Measurements from ENCODE around the gene SSR2. TPM values are rescaled to one million over a fixed set of nuclear protein-coding genes. Genes with fewer than 3 reads are reported as not detected.

SSR2 gene
- total and polyA plus RNA-seq, 2 donors, result 251 to 262 TPM

GRCh38 chr1:156063997-156064285, 43.2 kb upstream of the SSR2 start:
- WGBS, result 93% methylated on average over 2 of the region's 2 CpGs
- Histone ChIP-seq H3K9me3 (ENCODE audit: control insufficient read depth in 2 of 2, insufficient read depth in 1 of 2, low read length in 1 of 2) (no peaks in the 10 kb centered on the region), H3K27ac (ENCODE audit: low read depth in 1 of 2, low read length in 1 of 2) (no peak overlapping the region), H3K4me1 (ENCODE audit: control insufficient read depth in 2 of 2, insufficient read depth in 2 of 2, low read length in 2 of 2) (peaks cover 0 to 25% of the 10 kb centered on the region in 2 donors), H3K36me3 (ENCODE audit: control insufficient read depth in 2 of 2, insufficient read depth in 2 of 2, low read length in 1 of 2) (no peaks in the 10 kb centered on the region), H3K27me3 (ENCODE audit: control insufficient read depth in 2 of 2, insufficient read depth in 1 of 2, low read length in 1 of 2) (no peaks in the 10 kb centered on the region), H3K4me3 (ENCODE audit: low read length in 2 of 2) (no peak overlapping the region)
- DNase-seq (ENCODE audit: low read depth in 6 of 9, low spot score in 9 of 9), result no peak

- Histone ChIP-seq H3K36me3 (ENCODE audit: control insufficient read depth in 2 of 2, insufficient read depth in 2 of 2, low read length in 1 of 2) (peaks cover 4 to 13% of the 10 kb centered on the region in 2 donors), H3K27ac (ENCODE audit: low read depth in 1 of 2, low read length in 1 of 2) (no peak overlapping the region), H3K27me3 (ENCODE audit: control insufficient read depth in 2 of 2, insufficient read depth in 1 of 2, low read length in 1 of 2) (no peaks in the 10 kb centered on the region), H3K9me3 (ENCODE audit: control insufficient read depth in 2 of 2, insufficient read depth in 1 of 2, low read length in 1 of 2) (no peaks in the 10 kb centered on the region), H3K4me1 (ENCODE audit: control insufficient read depth in 2 of 2, insufficient read depth in 2 of 2, low read length in 2 of 2) (peaks cover 0 to 25% of the 10 kb centered on the region in 2 donors), H3K4me3 (ENCODE audit: low read length in 2 of 2) (no peak overlapping the region)
- 98% methylated on average over 3 of the region's 3 CpGs for WGBS
- DNase-seq (ENCODE audit: low read depth in 6 of 9, low spot score in 9 of 9), result no peak
Measured at GRCh38 chr1:156062189-156062588, 41.4 kb upstream of the SSR2 start.

GRCh38 chr1:156060937-156061636, 40.3 kb upstream of the SSR2 start, which contains the start of gene RAB25:
TSS of gene RAB25 (plus strand) at chr1:156061160. CDS start at chr1:156061401, 241 bp downstream.
- H3K4me3 ChIP-seq (ENCODE audit: low read length in 2 of 2), result no peak within 1 kb of the TSS
- peaks cover 7 to 13% of the 10 kb centered on the region in 2 donors for H3K36me3 ChIP-seq (ENCODE audit: control insufficient read depth in 2 of 2, insufficient read depth in 2 of 2, low read length in 1 of 2)
- no peaks in the 10 kb centered on the region for H3K27me3 ChIP-seq (ENCODE audit: control insufficient read depth in 2 of 2, insufficient read depth in 1 of 2, low read length in 1 of 2)
- WGBS, result 79% methylated on average over 11 of the region's 11 CpGs
- no peaks in the 10 kb centered on the region for H3K9me3 ChIP-seq (ENCODE audit: control insufficient read depth in 2 of 2, insufficient read depth in 1 of 2, low read length in 1 of 2)
- H3K27ac ChIP-seq (ENCODE audit: low read depth in 1 of 2, low read length in 1 of 2), result peak within 1 kb of the TSS in 1 of 2 donors; percentile 8
- peak in 1 of 9 donors; percentile 28 for DNase-seq (ENCODE audit: low read depth in 6 of 9, low spot score in 9 of 9)
- H3K4me1 ChIP-seq (ENCODE audit: control insufficient read depth in 2 of 2, insufficient read depth in 2 of 2, low read length in 2 of 2), result peaks cover 0 to 23% of the 10 kb centered on the region in 2 donors

- 95% methylated on average over 1 of the region's 1 CpG for WGBS
- Histone ChIP-seq H3K9me3 (ENCODE audit: control insufficient read depth in 2 of 2, insufficient read depth in 1 of 2, low read length in 1 of 2) (no peaks in the 10 kb centered on the region), H3K36me3 (ENCODE audit: control insufficient read depth in 2 of 2, insufficient read depth in 2 of 2, low read length in 1 of 2) (peaks cover 7 to 13% of the 10 kb centered on the region in 2 donors), H3K4me3 (ENCODE audit: low read length in 2 of 2) (no peak overlapping the region), H3K4me1 (ENCODE audit: control insufficient read depth in 2 of 2, insufficient read depth in 2 of 2, low read length in 2 of 2) (peaks cover 10 to 29% of the 10 kb centered on the region in 2 donors), H3K27ac (ENCODE audit: low read depth in 1 of 2, low read length in 1 of 2) (no peak overlapping the region), H3K27me3 (ENCODE audit: control insufficient read depth in 2 of 2, insufficient read depth in 1 of 2, low read length in 1 of 2) (no peaks in the 10 kb centered on the region)
- DNase-seq (ENCODE audit: low read depth in 6 of 9, low spot score in 9 of 9), result no peak
Measured at GRCh38 chr1:156056326-156056849, 35.6 kb upstream of the SSR2 start.

GRCh38 chr1:156055281-156056048, 34.7 kb upstream of the SSR2 start:
- Histone ChIP-seq H3K4me1 (ENCODE audit: control insufficient read depth in 2 of 2, insufficient read depth in 2 of 2, low read length in 2 of 2) (peaks cover 10 to 23% of the 10 kb centered on the region in 2 donors), H3K4me3 (ENCODE audit: low read length in 2 of 2) (peak overlapping the region; percentile 65 to 95), H3K36me3 (ENCODE audit: control insufficient read depth in 2 of 2, insufficient read depth in 2 of 2, low read length in 1 of 2) (peaks cover 12 to 13% of the 10 kb centered on the region in 2 donors), H3K27ac (ENCODE audit: low read depth in 1 of 2, low read length in 1 of 2) (no peak overlapping the region), H3K9me3 (ENCODE audit: control insufficient read depth in 2 of 2, insufficient read depth in 1 of 2, low read length in 1 of 2) (no peaks in the 10 kb centered on the region), H3K27me3 (ENCODE audit: control insufficient read depth in 2 of 2, insufficient read depth in 1 of 2, low read length in 1 of 2) (no peaks in the 10 kb centered on the region)
- DNase-seq (ENCODE audit: low read depth in 6 of 9, low spot score in 9 of 9), result no peak
- WGBS, result 25% methylated on average over 17 of the region's 17 CpGs

- Histone ChIP-seq H3K4me3 (ENCODE audit: low read length in 2 of 2) (peak within 1 kb of the TSS; percentile 65 to 95), H3K4me1 (ENCODE audit: control insufficient read depth in 2 of 2, insufficient read depth in 2 of 2, low read length in 2 of 2) (peaks cover 10 to 23% of the 10 kb centered on the region in 2 donors), H3K36me3 (ENCODE audit: control insufficient read depth in 2 of 2, insufficient read depth in 2 of 2, low read length in 1 of 2) (peaks cover 16 to 19% of the 10 kb centered on the region in 2 donors), H3K27me3 (ENCODE audit: control insufficient read depth in 2 of 2, insufficient read depth in 1 of 2, low read length in 1 of 2) (no peaks in the 10 kb centered on the region), H3K27ac (ENCODE audit: low read depth in 1 of 2, low read length in 1 of 2) (peak within 1 kb of the TSS; percentile 87 to 92), H3K9me3 (ENCODE audit: control insufficient read depth in 2 of 2, insufficient read depth in 1 of 2, low read length in 1 of 2) (no peaks in the 10 kb centered on the region)
- DNase-seq (ENCODE audit: low read depth in 6 of 9, low spot score in 9 of 9), result peak; percentile 92 to 98 (median 95)
- under 1% methylated on average over 53 of the region's 53 CpGs for WGBS
Measured at GRCh38 chr1:156054500-156055280, 33.9 kb upstream of the SSR2 start, which contains the start of gene LAMTOR2. TSS of gene LAMTOR2 (plus strand) at chr1:156054782. CDS start at chr1:156054890, 108 bp downstream.

GRCh38 chr1:156053768-156054499, 33.2 kb upstream of the SSR2 start, which contains the start of gene UBQLN4:
TSS of gene UBQLN4 (minus strand) at chr1:156053798. CDS start at chr1:156053701, 97 bp downstream.
- no peaks in the 10 kb centered on the region for H3K27me3 ChIP-seq (ENCODE audit: control insufficient read depth in 2 of 2, insufficient read depth in 1 of 2, low read length in 1 of 2)
- peaks cover 10 to 23% of the 10 kb centered on the region in 2 donors for H3K4me1 ChIP-seq (ENCODE audit: control insufficient read depth in 2 of 2, insufficient read depth in 2 of 2, low read length in 2 of 2)
- peak within 1 kb of the TSS; percentile 65 to 95 for H3K4me3 ChIP-seq (ENCODE audit: low read length in 2 of 2)
- peak in 7 of 9 donors; percentile 55 to 85 (median 64) for DNase-seq (ENCODE audit: low read depth in 6 of 9, low spot score in 9 of 9)
- no peaks in the 10 kb centered on the region for H3K9me3 ChIP-seq (ENCODE audit: control insufficient read depth in 2 of 2, insufficient read depth in 1 of 2, low read length in 1 of 2)
- peaks cover 16 to 26% of the 10 kb centered on the region in 2 donors for H3K36me3 ChIP-seq (ENCODE audit: control insufficient read depth in 2 of 2, insufficient read depth in 2 of 2, low read length in 1 of 2)
- WGBS, result under 1% methylated on average over 45 of the region's 49 CpGs
- peak within 1 kb of the TSS; percentile 87 to 92 for H3K27ac ChIP-seq (ENCODE audit: low read depth in 1 of 2, low read length in 1 of 2)
